ENCODE data around the gene PIGC.
"Not testable (repeated sequence)": the region's sequence is repeated elsewhere in the genome, so short reads cannot be mapped to it uniquely, and the experiment has no call there.

Gene PIGC

GRCh38 chr1:172465617-172466016, 21.7 kb upstream of the PIGC start:
- DNase-seq, result no peak

DNA sequence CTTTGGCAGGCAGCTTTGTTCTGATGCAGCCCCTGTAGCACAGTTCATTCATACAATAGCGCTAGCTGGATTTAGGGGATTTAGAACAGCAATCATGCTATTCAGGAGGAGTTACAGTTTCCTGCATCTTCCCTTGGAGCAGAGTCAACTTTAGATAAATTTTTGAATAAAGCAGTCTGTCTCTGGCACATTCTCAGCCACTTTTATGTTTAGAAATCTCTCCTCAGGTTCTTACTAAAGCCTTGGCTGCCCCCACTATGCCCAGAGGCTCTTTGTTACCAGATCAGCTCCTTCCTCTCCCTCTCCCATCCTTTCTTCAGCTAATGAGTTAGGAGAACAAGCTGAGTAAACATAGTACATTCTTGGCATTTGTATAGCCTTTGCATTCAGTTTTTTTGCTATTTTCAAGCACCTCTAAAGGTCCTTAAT, 17.0 kb upstream of the PIGC start:
- no peak for DNase-seq

GRCh38 chr1:172460177-172460576, 16.3 kb upstream of the PIGC start:
- no peak for DNase-seq

- no peak for DNase-seq
Measured at GRCh38 chr1:172457479-172458130, 13.7 kb upstream of the PIGC start.

DNA sequence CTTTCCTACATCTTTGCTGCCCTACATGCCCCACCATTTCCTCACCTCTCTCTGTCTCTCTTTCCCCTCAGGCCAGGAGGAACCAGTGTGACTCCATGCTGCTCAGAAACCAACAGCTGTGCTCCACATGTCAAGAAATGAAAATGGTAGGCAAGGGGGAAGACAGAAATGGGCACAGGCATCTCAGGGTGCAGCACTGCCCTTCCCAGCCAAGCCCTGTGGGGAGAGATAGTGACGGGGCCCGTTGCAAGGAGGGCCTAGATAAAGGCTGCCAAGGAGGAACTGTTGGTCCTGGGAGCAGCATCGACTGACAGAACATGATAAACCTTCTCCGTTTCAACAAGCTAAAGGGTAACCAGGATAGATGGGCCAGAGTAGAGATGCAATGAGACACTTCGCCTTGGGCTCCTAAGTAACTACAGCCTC, 12.5 kb upstream of the PIGC start:
- DNase-seq, result no peak

DNA sequence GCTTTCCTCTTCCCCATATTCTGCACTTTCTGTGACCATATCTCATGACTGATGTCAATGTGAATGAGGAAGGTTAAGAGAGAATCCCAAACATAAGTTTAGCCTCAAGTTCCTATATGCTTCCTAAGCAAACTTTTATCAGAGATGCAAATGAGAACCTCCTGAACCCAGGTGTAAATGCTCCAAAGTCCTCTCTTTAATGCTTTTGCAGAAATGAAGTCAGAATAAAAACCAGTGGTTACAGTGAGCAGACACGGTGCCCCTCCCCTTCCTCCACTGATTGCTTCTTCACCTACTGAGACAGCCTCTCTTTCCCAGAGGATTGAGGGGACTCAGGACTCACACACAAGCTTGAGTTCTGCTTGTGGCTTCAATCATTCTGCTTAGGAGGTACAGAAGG, 11.6 kb upstream of the PIGC start:
- no peak for DNase-seq

GRCh38 chr1:172453607-172454006, 9.7 kb upstream of the PIGC start:
- DNase-seq, result no peak

- DNase-seq, result no peak
Measured at GRCh38 chr1:172453153-172453545, 9.3 kb upstream of the PIGC start.

DNA sequence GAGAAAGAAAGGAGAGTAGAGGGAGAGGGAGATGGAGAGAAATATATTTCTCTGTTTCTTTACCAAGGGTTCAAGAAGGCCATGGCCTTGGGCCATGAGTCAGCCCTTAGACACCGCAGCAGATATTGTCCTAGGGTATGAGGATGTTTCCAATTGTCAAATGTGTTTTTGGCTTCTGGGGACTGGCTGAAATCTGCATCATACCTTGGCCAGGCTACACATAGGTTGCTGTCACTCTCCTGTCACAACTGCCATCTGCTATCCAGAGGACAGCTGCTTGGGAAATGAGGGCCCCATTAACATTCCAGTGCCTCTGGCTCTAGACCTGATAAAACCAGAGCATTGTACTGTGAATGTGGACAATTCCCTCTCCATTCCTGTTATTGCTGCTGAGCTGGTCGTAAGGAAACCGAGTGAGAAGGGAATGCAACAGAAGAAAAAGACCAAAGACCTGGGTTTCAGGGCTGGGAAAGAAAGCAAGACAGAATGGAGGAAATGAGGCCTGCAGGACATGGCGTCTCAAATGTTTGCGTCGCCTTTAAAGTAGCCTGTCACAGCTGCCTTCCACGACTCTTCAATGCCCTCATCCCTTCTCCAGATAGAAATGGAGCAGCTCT, 8.8 kb upstream of the PIGC start:
- no peak for DNase-seq

GRCh38 chr1:172451002-172451443, 7.2 kb upstream of the PIGC start:
- no peak for DNase-seq

DNA sequence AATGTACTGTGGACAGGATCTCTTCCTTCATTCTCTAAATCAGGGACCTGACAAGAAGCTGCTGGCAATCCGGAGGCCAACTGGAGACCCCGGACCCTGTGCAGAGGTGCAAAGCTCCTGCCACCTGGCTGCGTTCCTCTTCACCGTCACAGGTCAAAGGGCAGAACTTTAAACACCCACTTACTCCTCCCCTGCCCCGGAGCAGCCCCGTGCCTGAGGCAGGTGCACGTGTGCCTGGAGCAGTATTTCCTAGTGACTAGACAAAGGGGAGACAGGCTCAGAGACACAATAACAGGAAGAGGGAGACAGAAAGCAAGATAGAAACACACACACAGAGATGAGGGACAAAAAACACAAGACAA, 6.6 kb upstream of the PIGC start:
- no peak for DNase-seq

GRCh38 chr1:172449585-172450523, 6.0 kb upstream of the PIGC start:
- no peak for DNase-seq

- no peak for DNase-seq
Measured at GRCh38 chr1:172448995-172449584, 5.2 kb upstream of the PIGC start.

GRCh38 chr1:172447641-172448040, 3.8 kb upstream of the PIGC start:
- no peak for DNase-seq

DNA sequence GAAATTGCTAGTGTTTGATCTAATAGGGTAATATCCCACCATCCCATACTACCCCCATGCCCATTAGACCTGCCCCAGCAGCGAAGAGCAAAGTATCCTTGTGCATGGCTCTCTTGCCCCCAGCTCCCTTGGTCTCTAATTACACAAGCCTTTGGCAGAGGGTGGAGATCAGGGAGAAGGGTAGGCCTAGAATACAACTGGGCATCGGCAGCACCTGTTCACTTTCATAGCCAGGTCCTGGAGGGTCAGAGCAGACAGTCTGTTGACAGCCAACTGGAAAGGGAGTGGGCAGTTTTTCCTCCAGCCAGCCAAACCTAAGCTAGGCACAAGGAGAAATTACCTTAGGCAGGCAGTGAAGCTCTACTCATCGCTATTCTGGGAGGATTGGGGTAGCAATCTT, 2.7 kb upstream of the PIGC start:
- DNase-seq, result no peak

DNA sequence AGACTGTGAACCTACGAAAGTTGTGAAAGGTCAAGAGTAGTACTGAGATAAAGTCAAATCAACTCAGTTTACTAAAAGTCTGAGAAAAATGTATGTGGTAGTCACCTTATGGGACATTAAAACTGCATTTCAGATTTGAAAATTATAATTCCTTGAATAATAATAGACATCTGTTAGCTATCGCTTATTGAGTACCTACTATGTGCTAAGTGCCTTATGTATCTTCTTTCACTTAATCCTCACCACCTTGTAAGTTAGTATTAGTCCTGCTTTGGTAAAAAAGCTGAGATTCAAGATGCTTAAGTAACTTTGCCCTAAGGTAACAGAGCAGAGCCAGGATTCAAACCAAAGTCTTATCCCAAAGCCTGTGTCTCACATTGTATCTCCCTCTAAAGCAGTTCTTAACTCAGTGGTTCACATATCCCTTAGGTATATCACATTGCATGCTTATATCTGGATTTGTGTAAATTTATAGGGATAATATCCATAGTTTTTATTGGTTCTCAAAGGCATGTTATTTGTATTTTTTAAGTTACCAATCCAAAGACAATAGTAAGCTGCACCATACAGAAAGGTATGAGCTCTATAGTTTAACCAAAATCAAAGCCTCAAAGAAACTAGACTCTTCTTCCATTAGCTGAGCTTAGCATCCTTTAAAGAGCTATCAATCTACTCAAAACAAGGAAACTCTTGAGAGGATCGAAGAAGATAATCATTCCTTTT, 865 bp downstream of the PIGC start:
- no peak for DNase-seq

GRCh38 chr1:172442404-172442803, 1.5 kb downstream of the PIGC start:
- no peak for DNase-seq

GRCh38 chr1:172437183-172437582, 6.7 kb downstream of the PIGC start:
- not testable (repeated sequence) for DNase-seq

- no peak for DNase-seq
Measured at GRCh38 chr1:172431721-172432192, 12.1 kb downstream of the PIGC start.

- no peak for DNase-seq
Measured at GRCh38 chr1:172431204-172431603, 12.7 kb downstream of the PIGC start.

GRCh38 chr1:172430128-172430454, 13.8 kb downstream of the PIGC start:
- no peak for DNase-seq

- no peak for DNase-seq
Measured at GRCh38 chr1:172429331-172430127, 14.3 kb downstream of the PIGC start.
